Gastroesophageal sphincter (tissue), 3 donors: ENCODE results near the gene NELL1.

ENCODE experiments used
- EP300 ChIP-seq: sonication (generic); formaldehyde crosslinking; IDR thresholded peaks from one replicate; pipeline ENCODE4 v1.6.1; 2017; ENCODE audit warnings: antibody characterized with exemption, mild to moderate bottlenecking
- TF ChIP-seq, protein P1 (sequence below), 4 experiments: fragments of 200-600 bp in 2 of 4; fragments of 450-650 bp in 2 of 4; sonication (generic) in 1 of 4; IDR thresholded peaks; one replicate each; pipeline ENCODE4 v1.5.1; 2017 to 2019; ENCODE audit warnings: antibody characterized with exemption in 4 of 4, mild to moderate bottlenecking in 2 of 4, moderate library complexity in 2 of 4

DNA sequence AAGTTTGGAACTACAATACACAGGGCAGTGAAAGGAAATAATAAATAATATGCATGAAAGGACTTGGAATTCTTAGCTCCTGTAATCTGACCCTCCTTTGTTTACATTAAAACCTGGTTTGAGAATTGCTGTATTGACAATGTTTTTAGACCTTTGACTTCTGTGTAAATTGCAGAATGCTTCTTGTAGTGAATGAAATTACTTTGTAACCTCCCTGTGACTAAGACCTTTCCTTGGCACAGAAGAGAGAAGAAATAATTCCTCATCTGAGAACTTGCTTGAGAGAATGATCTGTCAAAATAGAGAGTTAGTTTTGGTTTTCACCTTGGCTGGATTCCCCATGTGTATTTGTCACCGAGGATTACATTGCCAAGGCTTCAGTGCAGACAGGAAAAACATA, 883.5 kb downstream of the NELL1 start:
- TF ChIP-seq, protein P1, sequence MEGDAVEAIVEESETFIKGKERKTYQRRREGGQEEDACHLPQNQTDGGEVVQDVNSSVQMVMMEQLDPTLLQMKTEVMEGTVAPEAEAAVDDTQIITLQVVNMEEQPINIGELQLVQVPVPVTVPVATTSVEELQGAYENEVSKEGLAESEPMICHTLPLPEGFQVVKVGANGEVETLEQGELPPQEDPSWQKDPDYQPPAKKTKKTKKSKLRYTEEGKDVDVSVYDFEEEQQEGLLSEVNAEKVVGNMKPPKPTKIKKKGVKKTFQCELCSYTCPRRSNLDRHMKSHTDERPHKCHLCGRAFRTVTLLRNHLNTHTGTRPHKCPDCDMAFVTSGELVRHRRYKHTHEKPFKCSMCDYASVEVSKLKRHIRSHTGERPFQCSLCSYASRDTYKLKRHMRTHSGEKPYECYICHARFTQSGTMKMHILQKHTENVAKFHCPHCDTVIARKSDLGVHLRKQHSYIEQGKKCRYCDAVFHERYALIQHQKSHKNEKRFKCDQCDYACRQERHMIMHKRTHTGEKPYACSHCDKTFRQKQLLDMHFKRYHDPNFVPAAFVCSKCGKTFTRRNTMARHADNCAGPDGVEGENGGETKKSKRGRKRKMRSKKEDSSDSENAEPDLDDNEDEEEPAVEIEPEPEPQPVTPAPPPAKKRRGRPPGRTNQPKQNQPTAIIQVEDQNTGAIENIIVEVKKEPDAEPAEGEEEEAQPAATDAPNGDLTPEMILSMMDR (IDR thresholded peaks at IDR 0.05) = no peak
- TF ChIP-seq EP300 = no peak
